K562 (cell line): ENCODE results near the gene ZNF609. TPM values are rescaled to one million over a fixed set of nuclear protein-coding genes. Genes with fewer than 3 reads are reported as not detected.

ENCODE experiments used
- ATAC-seq: fragments of 200-7000 bp; cut with Tn5 transposase; 3 replicates; pipeline ENCODE4 v1.9.1; 2020; ENCODE audit warnings: moderate library complexity
- BruUV-seq: library from RNA; stranded (reverse); fragments of 400-500 nt; replicated peaks from 2 replicates; lab custom pipeline; 2021; lab: Mats Ljungman, UMichigan
- CTCF ChIA-PET: fragments of 300-600 bp; formaldehyde crosslinking; extraction: SDS; loops from one replicate; lab custom pipeline; 2021; ENCODE audit warnings: low intra/inter-chr PET ratio; lab: Yijun Ruan, JAX
- POLR2A ChIA-PET: fragments of 300-600, 350-650 bp; sonication (Branson Sonifier 250); formaldehyde crosslinking; extraction: SDS; loops from one replicate; lab custom pipeline; 2021; ENCODE audit warnings: antibody characterized with exemption, inconsistent platforms; lab: Yijun Ruan, JAX
- DNase-seq, 4 experiments: peaks; one replicate each; pipeline versions ENCODE4 v3.0.0 to v3.0.0-alpha.2; 2011 to 2018; ENCODE audit warnings: low spot score in 3 of 4, mixed read lengths in 3 of 4; ENCODE audit errors: extremely low read depth in 1 of 4
- FAIRE-seq: peaks from 2 replicates; lab custom pipeline; 2011; peaks lifted over from hg19 to GRCh38; lab: Jason Lieb, UNC
- H2AFZ ChIP-seq: 2 replicates; pipeline ENCODE4 v1.6.0; 2011; ENCODE audit warnings: low read depth, low read length, control low read depth, inconsistent platforms
- H3K27ac ChIP-seq: fragments of 200-600 bp; 3 replicates; pipeline ENCODE4 v1.8.0; 2011; ENCODE audit warnings: low read depth, mild to moderate bottlenecking, control low read depth, inconsistent platforms, low read length, moderate library complexity, mixed read lengths; ENCODE audit errors: extremely low read depth
- H3K27me3 ChIP-seq, 2 experiments: fragments of 300-600 bp in 1 of 2; 2 replicates in 1 of 2; 3 replicates in 1 of 2; pipeline versions ENCODE4 v1.6.0 to v1.8.0; 2011; ENCODE audit warnings: inconsistent platforms in 2 of 2, low read length in 2 of 2, mild to moderate bottlenecking in 1 of 2, mixed read lengths in 1 of 2, moderate library complexity in 1 of 2; ENCODE audit not compliant: control insufficient read depth in 2 of 2, insufficient read depth in 2 of 2
- H3K36me3 ChIP-seq: fragments of 300-600 bp; 3 replicates; pipeline ENCODE4 v1.8.0; 2011; ENCODE audit warnings: mild to moderate bottlenecking, low read length, inconsistent platforms; ENCODE audit not compliant: control insufficient read depth, insufficient read depth
- H3K4me1 ChIP-seq, 2 experiments: fragments of 200-600 bp in 1 of 2; replicated peaks in 1 of 2; 2 replicates in 1 of 2; 3 replicates in 1 of 2; pipeline versions ENCODE4 v1.5.1 to v1.8.0; 2011; ENCODE audit warnings: inconsistent platforms in 2 of 2, low read length in 2 of 2, mild to moderate bottlenecking in 1 of 2, mixed read lengths in 1 of 2, moderate library complexity in 1 of 2; ENCODE audit not compliant: control insufficient read depth in 2 of 2, insufficient read depth in 2 of 2
- H3K4me2 ChIP-seq: 2 replicates; pipeline ENCODE4 v1.6.1; 2011; ENCODE audit warnings: low read length, control low read depth, inconsistent platforms, mixed read lengths; ENCODE audit not compliant: insufficient read depth
- H3K4me3 ChIP-seq: fragments of 200-600 bp; sonication (generic), shearing (Covaris generic); 2 replicates; pipeline ENCODE4 v1.5.1; 2016; ENCODE audit warnings: control low read depth, inconsistent platforms
- H3K79me2 ChIP-seq: fragments of 200-600 bp; 3 replicates; pipeline ENCODE4 v1.8.0; 2011; ENCODE audit warnings: low read length, inconsistent platforms; ENCODE audit not compliant: control insufficient read depth, insufficient read depth
- H3K9ac ChIP-seq, 2 experiments: 2 replicates each; pipeline versions ENCODE4 v1.6.0 to v1.6.1; 2011; ENCODE audit warnings: low read depth in 2 of 2, low read length in 2 of 2, control low read depth in 1 of 2, inconsistent platforms in 1 of 2, mild to moderate bottlenecking in 1 of 2, mixed read lengths in 1 of 2; ENCODE audit not compliant: insufficient read depth in 1 of 2
- H3K9me1 ChIP-seq: one replicate; pipeline ENCODE4 v1.6.0; 2011; ENCODE audit warnings: inconsistent platforms, mild to moderate bottlenecking, low read length, moderate library complexity; ENCODE audit not compliant: control insufficient read depth, insufficient read depth
- H3K9me3 ChIP-seq: replicated peaks from 2 replicates; pipeline ENCODE4 v1.5.1; 2011; ENCODE audit warnings: low read depth, low read length, inconsistent platforms; ENCODE audit not compliant: control insufficient read depth, insufficient read depth
- H4K20me1 ChIP-seq: replicated peaks from 2 replicates; pipeline ENCODE4 v1.6.1; 2011; ENCODE audit warnings: low read length, inconsistent platforms, mixed read lengths; ENCODE audit not compliant: control insufficient read depth, insufficient read depth
- BACH1 ChIP-seq: fragments of 200-800 bp; sonication (Bioruptor generic); IDR thresholded peaks from 2 replicates; pipeline ENCODE4 v1.6.1; 2016; ENCODE audit warnings: missing genetic modification characterization, missing compliant biosample characterization
- CUX1 ChIP-seq: fragments of 200-800 bp; sonication (Bioruptor generic); IDR thresholded peaks from 2 replicates; pipeline ENCODE4 v1.6.1; 2016; ENCODE audit warnings: missing genetic modification characterization, missing compliant biosample characterization
- FOXA1 ChIP-seq: fragments of 450-650 bp; IDR thresholded peaks from 2 replicates; pipeline ENCODE4 v1.6.1; 2016; ENCODE audit warnings: mild to moderate bottlenecking, borderline replicate concordance
- RBM22 ChIP-seq: fragments of 200-400 bp; formaldehyde crosslinking; IDR thresholded peaks from 2 replicates; pipeline ENCODE4 v1.6.1; 2018; ENCODE audit warnings: low read length, low read depth; ENCODE audit not compliant: poor library complexity, severe bottlenecking
- XRCC4 ChIP-seq: IDR thresholded peaks from one replicate; pipeline ENCODE4 v1.6.1; 2011; ENCODE audit not compliant: insufficient read depth, insufficient read length; ENCODE audit errors: extremely low read depth
- ZNF212 ChIP-seq: fragments of 450-650 bp; formaldehyde crosslinking; IDR thresholded peaks from 2 replicates; pipeline ENCODE4 v1.4.0; 2020; ENCODE audit warnings: mild to moderate bottlenecking
- WGBS: fragments of 100-300 bp; shearing (Covaris generic); methylation state at CpG from one replicate; pipeline ENCODE4 v1.1.6; 2016; ENCODE audit warnings: low coverage, mixed read lengths; ENCODE audit not compliant: insufficient coverage; ENCODE audit errors: missing lambda C conversion rate; 5-methylcytosine and 5-hydroxymethylcytosine counted together
- in situ Hi-C: fragments of 300-500 bp; cut with MboI; formaldehyde crosslinking; loops from 4 replicates; pipeline ENCODE4 v1.15.0; 2018; ENCODE audit warnings: inconsistent platforms, mixed read lengths
- intact Hi-C: fragments of 100-400 bp; cut with micrococcal nuclease; formaldehyde crosslinking; loops from 2 replicates; pipeline ENCODE4 v1.14.2; 2022
- polyA plus RNA-seq, 8 experiments: library from polyadenylated mRNA; depleted of rRNA in 4 of 8; stranded (reverse) in 5 of 8; unstranded in 3 of 8; fragments of >200 nt; fragmentation: Nextera tagmentation in 2 of 8; fragmentation: Illumina TruSeq in 1 of 8; extraction: Ambion mirVana in 2 of 8; extraction: Trizol in 1 of 8; gene quantifications; 2 replicates each; pipeline versions ENCODE4 v1.2.1 to v1.2.3, GENCODE V29; 2011 to 2014; ENCODE audit warnings: inconsistent platforms in 1 of 8, missing spikeins in 1 of 8
- total RNA-seq, 7 experiments: library from RNA; depleted of rRNA in 6 of 7; stranded (reverse); fragments of >200 nt in 6 of 7; fragmentation: Illumina TruSeq in 2 of 7; extraction: Trizol in 2 of 7; gene quantifications; 2 replicates each; pipeline versions ENCODE4 v1.2.1 to v1.2.3, GENCODE V29; 2011 to 2021; ENCODE audit warnings: low replicate concordance in 1 of 7

ZNF609 gene
- total and polyA plus RNA-seq, 9 of the 15 experiments (the other 6 are each of a cell fraction or from before 2014, with no cell fraction given) = 3.0 to 38.7 (median 17.8) TPM

- TF ChIP-seq CUX1 (CRISPR knock-in tag) = no peak
- TF ChIP-seq XRCC4 = no peak
- TF ChIP-seq RBM22 = no peak
- TF ChIP-seq ZNF212 = no peak
- no peak for TF ChIP-seq FOXA1
Observed at GRCh38 chr15:64502151-64502550, 41.8 kb downstream of the ZNF609 start (continued).

- Histone ChIP-seq H3K9me1 (peaks cover 3% of the 10 kb centered on the region), H3K36me3 (peaks cover 68% of the 10 kb centered on the region), H3K4me1 (peaks cover 6 to 19% of the 10 kb centered on the region in 2 experiments; a peak in 3 of 5 replicates), H3K27ac (no peak overlapping the region), H3K9ac (no peak overlapping the region), H3K9me3 (no peaks in the 10 kb centered on the region), H4K20me1 (peaks cover 30% of the 10 kb centered on the region), H2AFZ (no peak overlapping the region), H3K79me2 (peaks cover 81% of the 10 kb centered on the region), H3K4me2 (no peak overlapping the region), H3K4me3 (no peak overlapping the region), H3K27me3 (no peaks in the 10 kb centered on the region)
- intact Hi-C loops (no loop called here), in situ Hi-C loops (no loop called here)
- TF ChIP-seq BACH1 = no peak
- ATAC-seq (no peak), FAIRE-seq (no peak), DNase-seq (no peak)
- 67% methylated on average over 3 of the region's 3 CpGs for WGBS
- POLR2A ChIA-PET = interaction anchor here (0.6 to 3.1 kb wide), 6 partner anchors 11 to 73 kb away, joined by 3 to 16 read pairs (median 4); no protein-coding TSS in a partner anchor
- CTCF ChIA-PET = no interaction called here
- no TSS peak for BruUV-seq
Observed at GRCh38 chr15:64502551-64502950, 42.2 kb downstream of the ZNF609 start.
